K562 (cell line): ENCODE results near the gene RPS8. TPM values are rescaled to one million over a fixed set of nuclear protein-coding genes. Genes with fewer than 3 reads are reported as not detected.

Experiments
- BCLAF1 ChIP-seq, 2 experiments: fragments of 450-650 bp in 1 of 2; IDR thresholded peaks; 2 replicates each; pipeline ENCODE4 v1.6.1; 2011 to 2017; ENCODE audit warnings: low read depth in 2 of 2, antibody characterized with exemption in 1 of 2, borderline replicate concordance in 1 of 2, low read length in 1 of 2, mild to moderate bottlenecking in 1 of 2, mixed read lengths in 1 of 2; ENCODE audit not compliant: control insufficient read depth in 1 of 2
- MAFF ChIP-seq: IDR thresholded peaks from 2 replicates; pipeline ENCODE4 v1.6.1; 2012; ENCODE audit warnings: low read length, improper control_type of control experiment
- RUNX1 ChIP-seq: sonication (generic); IDR thresholded peaks from 2 replicates; pipeline ENCODE4 v1.6.1; 2016; ENCODE audit warnings: antibody characterized with exemption, low read depth
- TRIM25 ChIP-seq: fragments of 450-650 bp; IDR thresholded peaks from 2 replicates; pipeline ENCODE4 v1.7.0; 2016; ENCODE audit warnings: borderline replicate concordance
- ZC3H4 ChIP-seq: sonication (generic); formaldehyde crosslinking; IDR thresholded peaks from 2 replicates; pipeline ENCODE4 v1.9.0; 2021; ENCODE audit warnings: missing genetic modification reagents, borderline replicate concordance
- polyA plus RNA-seq, 8 experiments: library from polyadenylated mRNA; depleted of rRNA in 4 of 8; stranded (reverse) in 5 of 8; unstranded in 3 of 8; fragments of >200 nt; fragmentation: Nextera tagmentation in 2 of 8; fragmentation: Illumina TruSeq in 1 of 8; extraction: Ambion mirVana in 2 of 8; extraction: Trizol in 1 of 8; gene quantifications; 2 replicates each; pipeline versions ENCODE4 v1.2.1 to v1.2.3, GENCODE V29; 2011 to 2014; ENCODE audit warnings: inconsistent platforms in 1 of 8, missing spikeins in 1 of 8
- total RNA-seq, 7 experiments: library from RNA; depleted of rRNA in 6 of 7; stranded (reverse); fragments of >200 nt in 6 of 7; fragmentation: Illumina TruSeq in 2 of 7; extraction: Trizol in 2 of 7; gene quantifications; 2 replicates each; pipeline versions ENCODE4 v1.2.1 to v1.2.3, GENCODE V29; 2011 to 2021; ENCODE audit warnings: low replicate concordance in 1 of 7

Gene RPS8
- total and polyA plus RNA-seq, 9 of the 15 experiments (the other 6 are each of a cell fraction or from before 2014, with no cell fraction given) = 2,431 to 4,168 (median 3,109) TPM

GRCh38 chr1:44808063-44808937 is 33.0 kb downstream of the RPS8 start, which contains the start of gene BTBD19 (continued):
- TF ChIP-seq BCLAF1 (IDR thresholded peaks at IDR 0.05; ENCODE audit: borderline replicate concordance in 1 of 2, control insufficient read depth in 1 of 2, low read depth in 2 of 2, low read length in 1 of 2) (no peak), MAFF (no peak), TRIM25 (no peak), ZC3H4 (CRISPR knock-in tag) (0 out of 2 replicates have a peak, but pooled peaks have one; percentile 87), RUNX1 (no peak)
